HG02973 (cell line): ENCODE data around the gene AKAP13.
A peak's percentile ranks its signal among the peaks of the same experiment; 100 is the strongest.
"Not testable (repeated sequence)": the region's sequence is repeated elsewhere in the genome, so short reads cannot be mapped to it uniquely, and the experiment has no call there.

Source experiments
- ATAC-seq: cut with Tn5 transposase; IDR thresholded peaks from one replicate; pipeline ENCODE4 v1.9.1; 2021; ENCODE audit warnings: moderate library complexity; ENCODE audit not compliant: unreplicated experiment

AKAP13 gene

GRCh38 chr15:85474700-85475316 is 94.4 kb downstream of the AKAP13 start:
- no peak for ATAC-seq

GRCh38 chr15:85475317-85475701 is 94.9 kb downstream of the AKAP13 start:
- no peak for ATAC-seq

GRCh38 chr15:85475711-85476110 is 95.3 kb downstream of the AKAP13 start:
- ATAC-seq, result no peak

GRCh38 chr15:85477061-85477460 is 96.7 kb downstream of the AKAP13 start:
- no peak for ATAC-seq

GRCh38 chr15:85477730-85478129 is 97.3 kb downstream of the AKAP13 start:
- ATAC-seq, result no peak

- ATAC-seq, result no peak
Measured at GRCh38 chr15:85479071-85479647, 98.8 kb downstream of the AKAP13 start.

- ATAC-seq, result no peak
Measured at GRCh38 chr15:85480923-85481322, 100.5 kb downstream of the AKAP13 start.

- ATAC-seq, result not testable (repeated sequence)
Measured at GRCh38 chr15:85481543-85481942, 101.1 kb downstream of the AKAP13 start.

- no peak for ATAC-seq
Measured at GRCh38 chr15:85482894-85483293, 102.5 kb downstream of the AKAP13 start.

GRCh38 chr15:85483955-85484354 is 103.6 kb downstream of the AKAP13 start:
- not testable (repeated sequence) for ATAC-seq

GRCh38 chr15:85484923-85485322 is 104.5 kb downstream of the AKAP13 start:
- not testable (repeated sequence) for ATAC-seq

GRCh38 chr15:85485956-85486567 is 105.7 kb downstream of the AKAP13 start:
- peak; percentile 76 for ATAC-seq

- ATAC-seq, result not testable (repeated sequence)
Measured at GRCh38 chr15:85487796-85488195, 107.4 kb downstream of the AKAP13 start.

- no peak for ATAC-seq
Measured at GRCh38 chr15:85488997-85489396, 108.6 kb downstream of the AKAP13 start.

GRCh38 chr15:85489773-85490493 is 109.5 kb downstream of the AKAP13 start:
- ATAC-seq, result no peak

GRCh38 chr15:85490856-85491255 is 110.5 kb downstream of the AKAP13 start:
- ATAC-seq, result no peak

GRCh38 chr15:85491691-85492090 is 111.3 kb downstream of the AKAP13 start:
- no peak for ATAC-seq

- ATAC-seq, result no peak
Measured at GRCh38 chr15:85492406-85492805, 112.0 kb downstream of the AKAP13 start.

GRCh38 chr15:85493260-85493659 is 112.9 kb downstream of the AKAP13 start:
- ATAC-seq, result no peak

GRCh38 chr15:85494048-85494777 is 113.8 kb downstream of the AKAP13 start:
- no peak for ATAC-seq

- no peak for ATAC-seq
Measured at GRCh38 chr15:85495096-85495495, 114.7 kb downstream of the AKAP13 start.
